BLaER1 (cell line): ENCODE data around the gene LRMDA.

ENCODE experiments used
- H3K27ac ChIP-seq: shearing (Covaris generic); formaldehyde crosslinking; 2 replicates; pipeline ENCODE4 v1.8.1; 2022
- H3K27me3 ChIP-seq: shearing (Covaris generic); formaldehyde crosslinking; 2 replicates; pipeline ENCODE4 v1.8.1; 2022
- H3K36me3 ChIP-seq: shearing (Covaris generic); formaldehyde crosslinking; 2 replicates; pipeline ENCODE4 v1.8.1; 2022
- H3K4me1 ChIP-seq: shearing (Covaris generic); formaldehyde crosslinking; 2 replicates; pipeline ENCODE4 v1.8.1; 2022
- H3K4me2 ChIP-seq: shearing (Covaris generic); formaldehyde crosslinking; 2 replicates; pipeline ENCODE4 v1.8.1; 2022
- H3K4me3 ChIP-seq: shearing (Covaris generic); formaldehyde crosslinking; 2 replicates; pipeline ENCODE4 v1.8.1; 2022
- H3K9ac ChIP-seq: shearing (Covaris generic); formaldehyde crosslinking; 2 replicates; pipeline ENCODE4 v1.8.1; 2022
- H3K9me3 ChIP-seq: shearing (Covaris generic); formaldehyde crosslinking; 2 replicates; pipeline ENCODE4 v1.8.1; 2022
- H4K20me1 ChIP-seq: shearing (Covaris generic); formaldehyde crosslinking; 2 replicates; pipeline ENCODE4 v1.8.1; 2022
- Cebpa-rat ChIP-seq: shearing (Covaris generic); IDR thresholded peaks from 2 replicates; pipeline ENCODE4 v1.8.1; 2022

LRMDA gene

DNA sequence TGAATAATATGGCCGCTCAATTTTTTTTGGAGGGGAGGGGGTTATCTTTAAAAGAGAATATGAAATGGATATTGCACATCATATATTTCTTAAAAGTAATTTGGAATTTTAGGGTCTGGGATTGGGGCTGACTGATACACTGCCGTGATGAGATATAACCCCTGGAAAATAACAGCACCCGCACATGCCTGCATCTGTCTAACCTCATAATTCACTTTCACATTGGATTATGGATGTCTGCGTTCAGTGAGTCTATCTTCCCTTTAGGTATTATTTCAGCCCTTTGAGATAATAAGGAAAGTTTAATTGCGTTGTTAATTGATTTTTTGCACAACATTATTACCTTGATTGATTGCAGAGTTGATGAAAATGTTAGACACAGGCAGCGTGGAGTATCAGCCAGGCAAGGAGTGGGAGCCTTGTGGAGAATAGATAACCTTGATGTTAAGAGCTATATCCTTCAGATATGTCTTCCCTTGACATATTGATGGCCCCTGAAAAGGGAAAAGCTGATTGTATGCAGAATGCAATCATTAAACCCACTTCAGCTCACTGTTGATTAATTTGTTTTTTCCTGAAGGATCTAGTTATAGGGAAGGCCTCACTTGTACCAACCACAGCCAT lies 1111.0 kb downstream of the LRMDA start:
- no peak overlapping the region for H3K4me3 ChIP-seq

DNA sequence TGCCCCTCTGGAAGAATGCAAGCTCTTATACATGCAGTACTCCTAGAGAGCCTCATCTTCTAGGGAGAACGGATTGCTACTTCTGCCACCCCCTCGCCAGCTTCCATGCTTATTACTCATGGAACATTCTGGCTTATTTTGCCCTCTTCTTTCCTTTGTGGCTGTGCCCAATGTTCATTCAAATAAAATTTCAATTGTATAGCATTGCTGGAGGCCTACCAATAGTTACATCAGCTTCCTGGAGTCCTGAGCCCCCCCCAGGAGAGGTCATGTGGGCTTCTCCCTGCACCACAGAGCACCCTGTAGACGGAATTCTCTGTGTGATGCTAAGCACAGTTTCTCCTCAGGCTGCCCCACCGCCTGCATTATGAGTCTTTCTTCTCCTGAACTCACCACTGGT lies 1112.2 kb downstream of the LRMDA start:
- Histone ChIP-seq H3K9ac (no peak overlapping the region), H3K4me1 (no peaks in the 10 kb centered on the region), H3K4me3 (no peak overlapping the region), H3K27me3 (no peaks in the 10 kb centered on the region), H3K9me3 (no peaks in the 10 kb centered on the region), H3K4me2 (no peak overlapping the region), H3K27ac (no peak overlapping the region), H4K20me1 (no peaks in the 10 kb centered on the region), H3K36me3 (no peaks in the 10 kb centered on the region)
- no peak for TF ChIP-seq Cebpa-rat

More for the DNA sequence above, 1111.0 kb downstream of the LRMDA start:
- TF ChIP-seq Cebpa-rat: no peak
- Histone ChIP-seq H3K27ac (no peak overlapping the region), H3K9me3 (no peaks in the 10 kb centered on the region), H3K36me3 (no peaks in the 10 kb centered on the region), H4K20me1 (no peaks in the 10 kb centered on the region), H3K27me3 (no peaks in the 10 kb centered on the region), H3K4me1 (no peaks in the 10 kb centered on the region), H3K4me2 (no peak overlapping the region), H3K9ac (no peak overlapping the region)

DNA sequence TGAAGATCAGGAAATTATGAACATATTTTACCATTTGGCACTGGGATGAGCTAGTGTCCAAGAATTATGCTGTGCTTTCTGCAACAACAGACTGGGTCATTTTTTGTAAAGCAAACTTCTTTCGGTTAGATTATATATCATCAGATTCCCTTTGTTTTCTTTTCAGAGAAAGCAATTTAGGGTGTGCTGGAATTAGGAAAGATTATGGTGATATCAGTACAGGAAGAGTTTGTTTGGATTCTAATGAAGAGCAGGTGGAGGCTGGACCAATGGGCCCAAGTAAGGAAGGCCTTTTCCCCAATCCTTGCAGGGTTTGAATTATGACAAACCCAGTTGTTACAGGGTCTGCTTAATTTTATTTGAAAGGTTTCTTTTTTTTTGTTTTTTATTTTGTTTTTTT lies 1113.4 kb downstream of the LRMDA start:
- H4K20me1 ChIP-seq: no peaks in the 10 kb centered on the region
- H3K27me3 ChIP-seq: no peaks in the 10 kb centered on the region
- H3K9me3 ChIP-seq: no peaks in the 10 kb centered on the region
- no peaks in the 10 kb centered on the region for H3K4me1 ChIP-seq
- no peak overlapping the region for H3K4me2 ChIP-seq
- no peak for TF ChIP-seq Cebpa-rat
- H3K4me3 ChIP-seq: no peak overlapping the region
- no peaks in the 10 kb centered on the region for H3K36me3 ChIP-seq
- H3K27ac ChIP-seq: no peak overlapping the region
- H3K9ac ChIP-seq: no peak overlapping the region

DNA sequence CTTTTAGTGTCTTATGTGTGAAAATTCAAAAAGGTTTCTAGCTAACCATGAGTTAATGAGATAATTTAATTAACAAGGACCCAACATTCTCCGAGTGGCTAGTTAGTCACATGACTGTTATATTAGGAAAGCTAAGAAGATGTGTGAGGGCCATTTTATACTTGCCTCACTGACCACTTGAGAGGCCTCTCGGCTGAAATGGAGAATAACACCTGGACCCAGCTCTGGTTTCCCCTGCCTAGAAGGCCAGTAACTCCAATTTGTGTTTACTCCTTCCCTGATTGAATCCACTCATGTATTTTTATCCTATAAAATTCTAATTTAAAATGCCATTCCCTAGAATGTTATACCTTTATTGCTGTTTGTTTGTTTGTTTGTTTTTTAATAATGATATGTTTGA lies 1115.0 kb downstream of the LRMDA start:
- no peak overlapping the region for H3K27ac ChIP-seq
- H3K4me1 ChIP-seq: no peaks in the 10 kb centered on the region
- no peaks in the 10 kb centered on the region for H3K27me3 ChIP-seq
- TF ChIP-seq Cebpa-rat: no peak
- H3K4me3 ChIP-seq: no peak overlapping the region
- no peak overlapping the region for H3K9ac ChIP-seq
- no peaks in the 10 kb centered on the region for H3K36me3 ChIP-seq
- H3K4me2 ChIP-seq: no peak overlapping the region
- H3K9me3 ChIP-seq: no peaks in the 10 kb centered on the region
- H4K20me1 ChIP-seq: no peaks in the 10 kb centered on the region

DNA sequence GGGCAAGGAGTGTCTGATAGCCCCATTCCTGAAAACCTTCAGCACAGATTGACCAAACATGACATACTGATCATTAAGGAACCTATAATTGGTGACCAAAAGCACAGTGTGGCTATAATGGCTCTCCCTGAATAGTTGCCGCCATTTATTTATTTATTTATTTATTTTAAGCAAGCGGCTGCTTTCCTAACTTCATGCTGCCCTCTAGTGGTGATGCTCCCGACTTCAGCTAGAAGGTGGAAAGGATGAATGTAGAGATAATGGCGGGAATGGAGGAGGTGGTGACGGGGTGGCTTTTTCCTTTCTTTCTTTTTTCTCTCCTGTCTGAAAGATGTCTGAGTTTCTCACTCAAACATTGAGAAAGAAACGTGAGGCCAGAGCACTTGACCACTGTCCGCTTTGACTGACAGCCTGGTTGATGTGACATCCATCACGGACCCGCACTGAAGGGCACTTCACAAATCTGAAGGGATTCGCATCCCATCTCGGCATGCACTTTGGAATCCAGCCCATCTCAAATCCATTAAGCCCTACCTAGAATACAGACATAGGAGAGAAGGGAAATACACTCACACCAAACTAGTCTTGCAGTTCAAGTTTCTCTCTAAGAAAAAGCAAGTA lies 1116.0 kb downstream of the LRMDA start:
- H3K4me2 ChIP-seq: no peak overlapping the region
- H3K9ac ChIP-seq: no peak overlapping the region
- H4K20me1 ChIP-seq: no peaks in the 10 kb centered on the region
- no peaks in the 10 kb centered on the region for H3K4me1 ChIP-seq
- no peak overlapping the region for H3K27ac ChIP-seq
- no peaks in the 10 kb centered on the region for H3K36me3 ChIP-seq
- no peak for TF ChIP-seq Cebpa-rat
- H3K4me3 ChIP-seq: no peak overlapping the region
- H3K27me3 ChIP-seq: no peaks in the 10 kb centered on the region
- H3K9me3 ChIP-seq: no peaks in the 10 kb centered on the region

DNA sequence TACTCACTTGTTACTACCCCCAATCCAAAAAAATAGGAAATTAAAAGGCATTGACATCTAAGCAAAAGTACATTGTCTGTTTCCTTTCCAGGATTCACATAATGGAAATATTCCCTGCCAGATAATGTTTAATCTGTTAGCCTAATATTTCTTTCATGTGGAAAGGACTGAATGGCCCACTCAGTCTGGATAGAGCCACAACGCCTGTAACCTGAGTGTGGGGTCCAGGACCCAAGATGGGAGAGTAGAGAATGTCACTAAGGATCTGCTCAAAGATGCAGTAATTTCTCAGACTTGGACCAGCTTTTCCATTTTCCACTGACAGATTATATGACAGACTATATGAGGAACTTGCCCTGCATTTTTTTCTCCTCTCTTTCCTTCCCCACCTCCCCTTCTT lies 1117.3 kb downstream of the LRMDA start:
- Histone ChIP-seq H3K36me3 (no peaks in the 10 kb centered on the region), H3K4me2 (no peak overlapping the region), H3K27me3 (no peaks in the 10 kb centered on the region), H3K27ac (no peak overlapping the region), H3K4me1 (no peaks in the 10 kb centered on the region), H4K20me1 (no peaks in the 10 kb centered on the region), H3K9me3 (no peaks in the 10 kb centered on the region), H3K9ac (no peak overlapping the region), H3K4me3 (no peak overlapping the region)
- TF ChIP-seq Cebpa-rat: no peak

DNA sequence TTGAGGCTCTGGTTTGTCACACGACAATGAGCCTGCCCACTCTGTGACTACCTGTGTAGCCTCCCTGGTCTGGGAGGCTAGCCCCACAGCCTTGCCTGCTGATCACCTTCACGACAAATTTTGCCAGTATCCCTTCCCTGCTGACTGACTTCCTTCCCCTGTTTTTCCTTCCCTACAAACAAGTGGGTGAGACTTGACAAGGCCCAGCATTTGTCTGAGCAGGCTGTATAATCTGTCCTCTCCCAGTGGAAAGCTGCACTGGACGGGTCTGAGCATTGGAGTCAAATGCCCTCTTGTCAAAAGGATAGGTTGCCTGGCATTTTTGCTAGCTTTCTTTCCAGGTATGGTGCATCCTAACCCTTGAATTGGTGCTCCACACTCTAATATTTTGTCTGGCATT lies 1117.7 kb downstream of the LRMDA start:
- Histone ChIP-seq H3K36me3 (no peaks in the 10 kb centered on the region), H3K4me1 (no peaks in the 10 kb centered on the region), H4K20me1 (no peaks in the 10 kb centered on the region), H3K9ac (no peak overlapping the region), H3K9me3 (no peaks in the 10 kb centered on the region), H3K4me2 (no peak overlapping the region), H3K27ac (no peak overlapping the region), H3K4me3 (no peak overlapping the region), H3K27me3 (no peaks in the 10 kb centered on the region)
- no peak for TF ChIP-seq Cebpa-rat

DNA sequence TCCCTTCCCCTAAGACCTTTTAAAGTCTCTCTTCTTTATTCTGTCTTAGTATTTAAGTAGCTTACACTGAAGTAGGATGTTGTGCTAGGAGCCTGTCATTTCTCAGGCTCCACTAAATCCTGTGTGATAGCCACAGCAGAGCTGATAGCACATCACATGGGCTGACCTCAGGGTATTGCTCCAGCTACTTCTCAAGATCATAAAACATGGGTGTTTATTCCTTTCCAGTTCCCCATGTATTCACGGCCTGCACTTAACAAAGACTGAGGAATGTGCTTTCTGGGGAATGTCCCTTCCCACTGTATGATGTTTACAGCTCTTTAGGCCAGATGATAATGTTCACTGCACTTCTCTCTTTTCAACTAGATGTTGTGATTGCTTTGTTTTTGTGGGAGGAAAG lies 1119.4 kb downstream of the LRMDA start:
- H3K27ac ChIP-seq: no peak overlapping the region
- H3K27me3 ChIP-seq: no peaks in the 10 kb centered on the region
- no peaks in the 10 kb centered on the region for H3K4me1 ChIP-seq
- no peak overlapping the region for H3K4me2 ChIP-seq
- H3K4me3 ChIP-seq: no peak overlapping the region
- H3K36me3 ChIP-seq: no peaks in the 10 kb centered on the region
- TF ChIP-seq Cebpa-rat: no peak
- no peak overlapping the region for H3K9ac ChIP-seq
- no peaks in the 10 kb centered on the region for H4K20me1 ChIP-seq
- H3K9me3 ChIP-seq: no peaks in the 10 kb centered on the region

DNA sequence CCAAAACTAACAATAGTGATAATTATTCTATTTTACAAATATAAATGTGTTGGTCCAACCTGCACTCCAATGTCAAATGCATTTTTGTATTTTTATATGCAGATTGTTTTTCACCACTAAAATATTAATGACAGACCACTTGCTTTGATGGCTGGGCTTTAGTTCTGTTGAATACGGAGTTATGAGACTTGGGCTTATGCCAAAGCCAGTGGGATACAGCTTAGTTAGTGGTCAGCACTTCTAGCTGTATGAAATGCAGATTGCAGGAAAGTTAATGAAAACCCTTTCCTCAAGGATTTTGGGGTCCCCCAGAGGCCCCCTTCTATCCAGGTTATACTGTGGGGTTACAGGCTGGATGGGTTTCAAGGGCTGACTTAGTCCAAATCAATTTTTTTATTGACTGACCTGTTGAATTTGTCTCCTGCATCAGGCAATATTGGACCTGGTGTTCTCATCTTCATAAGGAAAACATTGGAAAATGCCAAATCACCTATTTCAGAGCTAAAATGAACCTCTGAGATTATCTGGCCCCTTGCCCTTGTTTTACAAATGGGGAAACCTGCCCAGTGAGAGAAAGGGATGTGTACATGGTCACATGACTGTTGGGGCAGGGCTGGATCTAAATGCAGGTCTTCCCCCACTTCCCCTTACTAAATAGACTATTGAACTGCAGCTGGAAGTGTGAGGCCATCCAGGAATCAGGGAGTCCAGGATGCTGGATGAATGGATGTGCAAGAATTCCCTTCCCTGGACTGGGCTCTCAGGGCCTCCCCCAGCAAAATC lies 1120.9 kb downstream of the LRMDA start:
- no peak for TF ChIP-seq Cebpa-rat
- Histone ChIP-seq H3K36me3 (no peaks in the 10 kb centered on the region), H3K9ac (no peak overlapping the region), H3K9me3 (no peaks in the 10 kb centered on the region), H3K27ac (no peak overlapping the region), H3K4me3 (no peak overlapping the region), H3K27me3 (no peaks in the 10 kb centered on the region), H3K4me1 (no peaks in the 10 kb centered on the region), H4K20me1 (no peaks in the 10 kb centered on the region), H3K4me2 (no peak overlapping the region)

DNA sequence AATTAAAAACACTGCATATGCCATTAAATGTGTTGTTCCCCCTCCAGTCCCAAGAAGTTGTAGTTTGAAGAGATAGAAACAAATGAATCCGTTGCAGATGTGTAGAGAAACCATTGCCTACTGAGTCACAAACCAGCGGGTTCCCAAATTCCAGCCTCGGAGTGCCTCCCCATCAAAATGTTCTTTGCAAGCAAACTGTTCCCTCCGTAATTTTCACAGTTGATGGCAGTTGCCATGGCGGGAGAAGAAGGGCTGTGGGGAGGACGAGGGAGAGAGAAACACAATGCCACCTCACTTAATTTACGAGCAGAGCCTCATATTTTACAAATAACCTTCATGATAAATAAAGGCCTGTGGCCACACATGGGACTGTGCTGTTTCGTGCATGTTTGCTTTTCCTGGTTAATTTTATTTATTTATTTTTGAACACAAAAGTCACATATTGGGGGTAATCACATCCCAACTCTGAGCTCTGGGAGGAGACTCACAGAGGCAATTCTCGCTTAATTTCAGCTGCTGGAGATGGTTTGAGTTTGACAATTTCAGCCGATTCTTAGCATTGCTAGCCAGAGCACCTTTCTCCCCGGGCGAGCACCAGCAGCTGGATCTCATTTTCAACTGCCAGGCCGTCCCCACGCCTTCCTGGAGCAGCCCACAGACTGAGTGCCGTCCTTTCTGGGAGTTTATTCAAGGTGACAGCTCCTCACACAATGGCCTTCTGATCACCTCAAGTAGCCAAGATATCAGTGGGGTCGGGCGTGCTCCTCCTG lies 1122.0 kb downstream of the LRMDA start:
- H3K4me3 ChIP-seq: no peak overlapping the region
- H3K27ac ChIP-seq: no peak overlapping the region
- no peaks in the 10 kb centered on the region for H3K27me3 ChIP-seq
- H3K9ac ChIP-seq: no peak overlapping the region
- H4K20me1 ChIP-seq: no peaks in the 10 kb centered on the region
- no peaks in the 10 kb centered on the region for H3K9me3 ChIP-seq
- no peaks in the 10 kb centered on the region for H3K36me3 ChIP-seq
- H3K4me1 ChIP-seq: no peaks in the 10 kb centered on the region
- TF ChIP-seq Cebpa-rat: no peak
- H3K4me2 ChIP-seq: no peak overlapping the region
